HG03354 (cell line): ENCODE measurements around the gene CETP.
"Not testable (repeated sequence)": the region's sequence is repeated elsewhere in the genome, so short reads cannot be mapped to it uniquely, and the experiment has no call there.

Experiments
- ATAC-seq: cut with Tn5 transposase; IDR thresholded peaks from one replicate; pipeline ENCODE4 v1.9.1; 2021; ENCODE audit warnings: mild to moderate bottlenecking; ENCODE audit not compliant: unreplicated experiment, poor library complexity, severe bottlenecking

Gene CETP

GRCh38 chr16:56933828-56934598 is 27.7 kb upstream of the CETP start:
- no peak for ATAC-seq

GRCh38 chr16:56934599-56935145 is 27.1 kb upstream of the CETP start:
- not testable (repeated sequence) for ATAC-seq

- no peak for ATAC-seq
Measured at GRCh38 chr16:56935201-56935600, 26.5 kb upstream of the CETP start.

DNA sequence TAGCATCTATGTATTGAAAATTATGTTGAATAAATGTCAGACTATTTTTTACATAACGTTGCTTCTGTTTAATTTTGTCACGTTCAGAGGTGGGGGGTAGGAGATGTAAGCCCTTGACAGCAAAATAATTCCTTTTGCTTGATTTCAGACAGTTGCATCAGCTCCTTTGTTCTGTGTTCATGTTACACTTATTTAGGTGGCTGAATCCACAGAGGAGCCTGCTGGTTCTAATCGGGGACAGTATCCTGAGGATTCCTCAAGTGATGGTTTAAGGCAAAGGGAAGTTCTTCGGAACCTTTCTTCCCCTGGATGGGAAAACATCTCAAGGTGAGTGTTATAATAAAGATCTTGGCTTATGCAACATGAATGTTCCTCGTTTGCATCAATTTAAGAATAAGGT is 25.3 kb upstream of the CETP start:
- no peak for ATAC-seq

DNA sequence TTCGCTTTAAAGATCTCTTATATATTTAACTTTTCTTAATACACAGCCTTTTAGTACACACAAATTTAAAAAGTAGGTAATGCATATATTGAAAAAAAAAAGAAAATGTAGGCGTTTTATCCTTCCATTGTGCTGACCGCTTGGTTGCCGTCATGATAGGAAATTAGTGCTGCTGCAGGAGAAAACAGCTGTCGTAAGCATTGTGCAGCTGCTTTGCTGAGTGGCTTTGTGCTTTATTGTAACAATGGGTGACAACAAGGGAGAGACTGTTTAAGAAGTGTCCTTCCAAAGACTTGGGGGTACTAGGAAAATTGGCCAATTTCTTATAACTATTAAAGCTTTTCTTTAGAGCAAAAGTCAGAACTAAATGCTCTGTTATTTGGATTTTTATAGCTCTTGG is 24.8 kb upstream of the CETP start:
- ATAC-seq: no peak

DNA sequence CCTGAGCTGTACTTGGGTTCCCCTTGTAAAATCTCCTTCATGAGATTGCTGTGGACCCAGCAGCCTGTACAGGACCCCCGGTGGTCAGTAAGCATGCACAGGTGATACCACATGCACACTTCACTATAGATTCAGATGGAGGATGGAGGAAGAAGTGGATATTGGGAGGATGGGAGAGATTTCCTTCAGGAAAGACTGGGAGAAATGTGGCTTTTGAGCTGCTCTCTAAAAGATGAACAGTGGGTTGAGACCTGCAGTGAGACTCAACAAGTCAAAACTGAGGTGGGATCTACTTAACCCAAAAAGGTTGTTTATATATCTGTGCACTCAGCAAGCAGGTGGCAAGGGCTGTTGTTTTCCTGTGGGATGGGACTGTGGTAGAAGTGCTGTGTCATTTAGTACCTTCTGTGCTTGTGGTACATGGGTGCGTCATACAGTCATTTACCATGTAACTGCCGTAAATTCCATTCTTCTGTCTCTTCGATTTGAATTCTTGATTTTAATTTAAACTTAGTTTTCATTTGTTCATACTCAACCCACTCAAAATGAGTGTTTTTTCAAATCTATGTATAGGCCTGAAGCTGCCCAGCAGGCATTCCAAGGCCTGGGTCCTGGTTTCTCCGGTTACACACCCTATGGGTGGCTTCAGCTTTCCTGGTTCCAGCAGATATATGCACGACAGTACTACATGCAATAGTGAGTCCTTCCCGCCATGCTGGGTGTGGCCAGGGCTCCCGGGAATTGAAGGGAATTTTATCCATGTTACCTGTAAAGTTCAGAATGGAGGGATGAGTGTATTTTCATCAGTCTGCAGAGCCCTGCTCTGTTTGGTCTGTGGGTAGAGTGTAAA is 22.9 kb upstream of the CETP start:
- no peak for ATAC-seq

DNA sequence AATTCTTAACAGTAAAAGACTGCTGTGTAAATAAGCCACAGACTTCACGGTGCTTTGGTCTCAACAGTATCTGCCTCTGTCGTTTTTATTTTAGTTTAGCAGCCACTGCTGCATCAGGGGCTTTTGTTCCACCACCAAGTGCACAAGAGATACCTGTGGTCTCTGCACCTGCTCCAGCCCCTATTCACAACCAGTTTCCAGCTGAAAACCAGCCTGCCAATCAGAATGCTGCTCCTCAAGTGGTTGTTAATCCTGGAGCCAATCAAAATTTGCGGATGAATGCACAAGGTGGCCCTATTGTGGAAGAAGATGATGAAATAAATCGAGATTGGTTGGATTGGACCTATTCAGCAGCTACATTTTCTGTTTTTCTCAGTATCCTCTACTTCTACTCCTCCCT is 21.9 kb upstream of the CETP start:
- ATAC-seq: no peak

DNA sequence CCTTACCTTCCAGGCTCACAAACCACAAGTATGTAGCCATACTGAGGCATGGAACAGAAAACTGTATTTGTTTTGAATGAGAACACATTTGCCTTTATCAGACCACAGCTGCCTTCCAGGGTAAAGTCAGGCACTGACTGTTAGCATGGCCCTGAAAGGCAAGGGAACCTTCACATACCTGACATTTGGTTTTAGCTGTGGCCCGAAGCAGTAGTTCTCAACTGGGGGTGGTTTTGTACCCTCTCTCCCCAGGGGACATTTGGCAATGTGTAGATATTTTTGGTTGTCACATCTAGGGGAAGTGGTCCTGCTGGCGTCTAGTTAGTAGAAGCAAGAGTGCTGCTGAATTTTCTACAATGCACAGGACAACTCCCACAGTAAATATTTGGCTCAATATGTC is 20.7 kb upstream of the CETP start:
- ATAC-seq: no peak

GRCh38 chr16:56941856-56942331 is 19.9 kb upstream of the CETP start:
- no peak for ATAC-seq

GRCh38 chr16:56943761-56944375 is 17.9 kb upstream of the CETP start:
- no peak for ATAC-seq

GRCh38 chr16:56944954-56945839 is 16.6 kb upstream of the CETP start:
- peak; percentile 53 for ATAC-seq

GRCh38 chr16:56945847-56946527 is 15.8 kb upstream of the CETP start:
- ATAC-seq: no peak

GRCh38 chr16:56946767-56947603 is 14.8 kb upstream of the CETP start:
- ATAC-seq: no peak

- no peak for ATAC-seq
Measured at GRCh38 chr16:56947604-56947995, 14.2 kb upstream of the CETP start.

DNA sequence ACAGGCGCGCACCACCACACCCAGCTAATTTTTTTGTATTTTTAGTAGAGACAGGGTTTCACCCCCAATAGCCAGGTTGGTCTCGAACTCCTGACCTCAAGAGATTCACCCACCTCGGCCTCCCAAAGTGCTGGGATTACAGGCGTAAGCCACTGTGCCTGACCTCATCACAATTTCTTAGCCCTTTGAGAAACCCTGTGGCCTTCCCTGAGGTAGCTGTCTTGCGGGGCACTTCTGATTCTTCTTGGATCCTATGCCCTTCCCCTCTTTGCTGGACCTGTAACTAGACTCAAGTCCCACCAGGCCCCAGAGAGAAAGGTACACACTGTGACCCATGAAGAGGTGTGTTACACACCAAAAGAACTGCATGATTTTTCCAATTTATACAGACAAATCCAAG is 13.5 kb upstream of the CETP start:
- ATAC-seq: no peak

- no peak for ATAC-seq
Measured at GRCh38 chr16:56950051-56950450, 11.7 kb upstream of the CETP start.

DNA sequence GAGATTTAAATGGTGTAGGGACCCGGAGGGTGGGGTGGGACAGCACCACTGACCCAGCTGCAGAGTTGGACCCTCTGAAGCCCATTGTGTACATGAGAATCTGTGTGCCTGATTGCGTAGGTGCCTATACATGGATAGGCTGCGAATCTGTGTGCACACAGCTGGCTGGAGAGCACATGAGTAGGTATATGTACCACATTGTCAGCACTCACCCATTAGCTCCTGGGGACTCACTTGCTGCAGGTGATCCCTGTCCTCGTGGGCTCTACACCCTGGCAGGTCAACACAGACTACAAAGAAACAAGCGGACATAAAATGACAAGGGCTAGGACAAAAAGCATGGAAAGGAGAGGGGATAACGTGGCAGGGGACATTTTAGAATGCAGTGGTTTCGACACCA is 11.3 kb upstream of the CETP start:
- no peak for ATAC-seq
